Lower leg skin (tissue), 4 donors: Measurements from ENCODE around the gene ATP9A. TPM values are rescaled to one million over a fixed set of nuclear protein-coding genes. Genes with fewer than 3 reads are reported as not detected.

ENCODE experiments used
- total RNA-seq, 4 donors: library from RNA; depleted of rRNA; stranded (reverse); fragments of >200 nt; gene quantifications; one replicate each; pipeline ENCODE4 v1.1.0, GENCODE V29; 2016

ATP9A gene
- total RNA-seq, 4 donors from 2014 or later, result 14.1 to 23.6 (median 16.1) TPM

Other genes starting within 250 kb of the ATP9A start
- gene NFATC2, start 225.7 kb downstream of the ATP9A start, total RNA-seq, result 10 to 100 TPM in 1 of 4 donors, 1 to 10 TPM in 3; 4.0 to 10.4 (median 5.1) TPM
- under 1 TPM in 3 of 4 donors, not detected in 1; 0.13 to 0.34 (median 0.21) TPM for gene SALL4, start 34.1 kb upstream of the ATP9A start, total RNA-seq